Neural cell (in vitro differentiated cells): Measurements from ENCODE around the gene PNKD.

ENCODE experiments used
- CTCF ChIP-seq: fragments of 450-650 bp; IDR thresholded peaks from 2 replicates; pipeline ENCODE4 v1.5.1; 2014; ENCODE audit warnings: antibody characterized with exemption, mild to moderate bottlenecking, moderate library complexity; ENCODE audit not compliant: poor library complexity, severe bottlenecking
- EZH2 ChIP-seq: fragments of 200-600, 300-800 bp; shearing (Covaris generic), sonication (generic); IDR thresholded peaks from 2 replicates; pipeline ENCODE4 v1.6.1; 2014; ENCODE audit warnings: antibody characterized with exemption, low read length, borderline replicate concordance, mild to moderate bottlenecking; ENCODE audit not compliant: insufficient read depth, poor library complexity, severe bottlenecking
- MXI1 ChIP-seq: fragments of 450-650 bp; conservative IDR thresholded peaks from 2 replicates; pipeline ENCODE4 v1.6.1; 2014; ENCODE audit warnings: antibody characterized with exemption, mild to moderate bottlenecking; ENCODE audit not compliant: poor library complexity, severe bottlenecking
- TAF1 ChIP-seq: IDR thresholded peaks from 2 replicates; pipeline ENCODE4 v1.6.1; 2012; ENCODE audit warnings: low read depth

GRCh38 chr2:218289639-218290315, 19.5 kb downstream of the PNKD start:
- TF ChIP-seq CTCF: no peak
- no peak for TF ChIP-seq EZH2
- no peak for TF ChIP-seq TAF1
- TF ChIP-seq MXI1: no peak
